Right ventricle myocardium superior (tissue), 1 donor: ENCODE results near the gene STT3B. TPM values are rescaled to one million over a fixed set of nuclear protein-coding genes. Genes with fewer than 3 reads are reported as not detected.
"Not testable (repeated sequence)": the region's sequence is repeated elsewhere in the genome, so short reads cannot be mapped to it uniquely, and the experiment has no call there.

Experiments
- ATAC-seq: fragments of 200-7000 bp; cut with Tn5 transposase; one replicate; pipeline ENCODE4 v1.9.1; 2020; ENCODE audit warnings: mild to moderate bottlenecking; ENCODE audit not compliant: poor library complexity
- DNase-seq: peaks from one replicate; pipeline ENCODE4 v3.0.0-alpha.2; 2020
- intact Hi-C: fragments of 100-400 bp; cut with DNase I; formaldehyde crosslinking; loops from one replicate; pipeline ENCODE4 v1.11.2; 2022
- long read RNA-seq: library from polyadenylated mRNA; unstranded; transcript quantifications from one replicate; pipeline ENCODE4 v2.0.0, GENCODE V29; 2021
- total RNA-seq: library from RNA; stranded (reverse); fragmentation: NEBNext Ultra II Directional; extraction: Animal tissue kit (Norgen Biotek cat#: 25700); gene quantifications from one replicate; pipeline ENCODE4 v1.2.1, GENCODE V29; 2021
- donor health status: DM: no; HTN: yes; CAD: no; lungs with severe emphysema.

STT3B gene
- total RNA-seq = 85.3 TPM
- long read RNA-seq, full-length matches to known transcripts = 214 of 274 reads
- long read RNA-seq, partial matches to known transcripts = 15 of 274 reads
- long read RNA-seq, other reads (novel, unspliced or antisense) = 45 of 274 reads

DNA sequence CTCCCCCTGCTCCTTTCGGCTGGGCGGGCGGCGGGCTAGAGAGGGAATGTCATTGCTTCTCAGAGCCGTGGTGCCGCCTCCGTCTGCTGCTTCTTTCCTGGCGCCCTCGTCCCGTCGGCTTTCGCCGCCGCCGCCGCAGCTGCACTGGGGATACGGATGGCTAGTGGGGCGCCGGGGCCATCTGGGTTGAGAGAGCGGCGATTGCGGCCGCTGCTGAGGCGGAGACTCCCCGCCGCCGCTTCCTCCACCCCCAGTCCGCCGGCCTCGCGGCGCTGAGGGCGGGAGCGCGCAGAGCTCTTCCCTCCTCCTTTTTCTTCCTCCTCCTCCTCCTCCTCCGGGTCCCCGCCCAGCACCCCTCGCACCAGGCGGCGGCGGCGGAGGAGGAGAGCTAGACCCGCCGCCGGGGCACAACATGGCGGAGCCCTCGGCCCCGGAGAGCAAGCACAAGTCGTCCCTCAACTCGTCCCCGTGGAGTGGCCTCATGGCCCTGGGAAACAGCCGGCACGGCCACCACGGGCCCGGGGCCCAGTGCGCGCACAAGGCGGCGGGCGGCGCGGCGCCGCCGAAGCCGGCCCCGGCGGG, at the start of gene STT3B:
TSS of gene STT3B (plus strand) at position 339 of the 582 bp plus-strand sequence. CDS start at position 413, 74 bp downstream.
- intact Hi-C loops = no loop called here
- ATAC-seq = peak; percentile 80
- DNase-seq = peak; percentile 89

GRCh38 chr3:31483776-31484175, 48.9 kb upstream of the STT3B start:
- DNase-seq (no peak), ATAC-seq (no peak)
- intact Hi-C loops = no loop called here

GRCh38 chr3:31485196-31485595, 47.5 kb upstream of the STT3B start:
- DNase-seq (no peak), ATAC-seq (no peak)
- intact Hi-C loops = no loop called here

- DNase-seq (no peak), ATAC-seq (no peak)
- intact Hi-C loops = no loop called here
These were observed 45.7 kb upstream of the STT3B start for GRCh38 chr3:31486865-31487533.

- DNase-seq (no peak), ATAC-seq (no peak)
- intact Hi-C loops = no loop called here
These were observed 44.2 kb upstream of the STT3B start for GRCh38 chr3:31488475-31489017.

DNA sequence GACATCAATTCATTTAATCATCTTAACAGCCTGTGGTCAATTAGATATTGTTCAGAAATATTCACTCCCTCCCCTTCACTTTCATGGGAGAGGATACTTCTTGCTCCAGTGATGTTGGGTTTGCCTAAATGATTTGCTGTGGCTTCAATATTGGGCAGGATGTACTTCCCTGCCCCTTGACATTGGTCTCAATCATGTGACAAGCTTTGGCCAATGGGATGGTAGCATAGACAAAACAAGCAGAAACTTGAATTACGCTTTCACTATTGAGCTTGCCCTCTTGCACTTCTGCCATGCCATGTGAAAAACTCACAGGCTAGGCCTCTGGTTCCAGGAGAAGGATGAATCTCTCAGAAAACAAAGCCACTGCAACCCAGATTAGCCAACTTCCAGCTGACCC, 42.2 kb upstream of the STT3B start:
- DNase-seq = no peak
- no peak for ATAC-seq
- intact Hi-C loops = no loop called here

DNA sequence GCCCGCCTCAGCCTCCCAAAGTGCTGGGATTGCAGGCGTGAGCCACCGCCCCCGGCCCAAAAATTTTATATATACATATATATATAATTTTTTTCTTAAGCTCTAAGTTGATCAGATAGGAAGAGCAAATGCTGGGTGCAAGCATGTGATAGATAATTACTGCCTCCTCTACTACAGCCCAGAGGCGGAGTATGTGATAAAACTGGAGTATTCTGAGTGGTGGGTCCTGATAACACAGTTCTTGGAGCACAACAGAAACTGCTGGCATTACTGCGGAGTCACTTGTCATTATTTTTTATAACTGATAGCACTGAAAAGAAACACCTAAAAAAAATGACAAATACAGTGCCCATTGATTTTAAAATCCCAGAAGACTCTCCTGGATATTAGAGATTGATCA, 41.1 kb upstream of the STT3B start:
- ATAC-seq (no peak), DNase-seq (no peak)
- intact Hi-C loops = no loop called here

DNA sequence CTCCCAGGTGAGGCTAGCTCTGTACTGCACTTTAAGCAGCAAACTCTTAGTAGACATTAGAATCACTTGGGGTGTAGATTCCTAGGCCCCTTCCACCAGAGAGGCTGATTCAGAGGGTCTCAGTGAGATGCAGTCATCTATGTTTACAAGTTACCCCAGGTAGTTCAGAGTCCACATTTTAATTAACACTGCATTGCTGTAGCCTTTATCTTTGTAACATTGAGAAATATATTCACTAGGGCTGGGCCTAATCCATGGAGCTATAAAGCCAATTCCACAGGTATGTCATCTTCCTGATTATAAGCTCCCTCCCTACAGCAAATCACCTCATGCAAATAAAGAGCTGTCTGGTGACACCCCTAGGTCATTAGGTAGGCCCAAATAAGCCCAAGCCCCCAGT, 39.6 kb upstream of the STT3B start:
- ATAC-seq (no peak), DNase-seq (no peak)
- intact Hi-C loops = no loop called here

GRCh38 chr3:31495971-31496665, 36.6 kb upstream of the STT3B start:
- intact Hi-C loops = no loop called here
- ATAC-seq = no peak
- no peak for DNase-seq

GRCh38 chr3:31498791-31499190, 33.9 kb upstream of the STT3B start:
- ATAC-seq (no peak), DNase-seq (no peak)
- intact Hi-C loops = no loop called here

GRCh38 chr3:31499281-31499680, 33.4 kb upstream of the STT3B start:
- no peak for ATAC-seq
- intact Hi-C loops = no loop called here
- DNase-seq = no peak

- DNase-seq (no peak), ATAC-seq (no peak)
- intact Hi-C loops = no loop called here
These were observed 29.9 kb upstream of the STT3B start for GRCh38 chr3:31502803-31503221.

DNA sequence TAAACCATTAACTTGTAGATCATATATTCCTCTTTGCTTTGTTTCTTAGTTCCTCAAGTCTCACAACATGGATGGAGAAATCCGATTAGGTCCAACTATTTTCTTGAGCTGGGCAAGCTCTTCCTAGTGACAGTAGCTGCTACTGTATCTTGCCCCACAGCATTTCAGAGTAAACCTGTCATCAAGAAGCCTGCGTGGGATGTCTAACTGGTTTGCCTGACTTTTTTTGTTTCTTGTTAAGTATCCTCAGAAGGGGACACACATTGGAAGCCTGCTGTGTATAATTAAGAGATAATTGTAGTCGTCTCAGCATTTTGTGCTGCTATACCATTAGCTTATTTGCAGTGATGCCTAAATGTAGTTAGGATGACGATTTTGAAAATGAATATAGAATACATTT, 29.3 kb upstream of the STT3B start:
- no peak for ATAC-seq
- intact Hi-C loops = no loop called here
- DNase-seq = no peak

GRCh38 chr3:31504230-31504629, 28.5 kb upstream of the STT3B start:
- ATAC-seq (no peak), DNase-seq (no peak)
- intact Hi-C loops = no loop called here

DNA sequence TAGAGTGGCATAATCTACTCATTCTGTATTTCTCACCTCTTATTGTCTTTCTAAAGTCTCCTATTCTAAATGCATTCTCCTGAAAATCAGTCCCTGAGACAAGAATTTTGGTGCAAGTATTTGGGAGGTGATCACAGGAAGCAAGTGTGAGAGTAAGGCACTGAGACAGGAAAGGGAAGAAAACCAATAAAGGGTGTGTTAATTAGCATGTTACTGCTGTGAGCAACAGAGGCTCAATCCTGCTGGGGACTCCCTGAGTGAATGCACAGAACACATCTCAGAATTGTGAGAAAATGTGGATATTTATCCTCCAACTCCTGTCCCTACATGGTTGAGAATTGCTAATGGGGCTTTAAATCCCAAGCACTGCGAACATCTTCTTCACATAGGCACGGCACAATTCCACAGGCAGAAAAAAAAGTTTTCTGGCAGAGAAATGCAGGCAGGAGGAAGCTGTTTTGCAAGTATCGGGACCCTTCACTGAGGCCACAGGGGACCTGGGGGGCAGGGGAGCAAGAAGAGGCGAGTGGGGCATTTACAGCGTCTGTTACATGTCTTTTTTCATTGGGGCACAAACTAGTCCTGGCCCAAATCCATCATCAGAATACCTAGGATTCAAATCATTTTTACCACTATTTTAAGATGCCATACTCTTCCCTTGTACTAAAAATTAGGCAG, 27.2 kb upstream of the STT3B start:
- no peak for DNase-seq
- ATAC-seq = no peak
- intact Hi-C loops = no loop called here

DNA sequence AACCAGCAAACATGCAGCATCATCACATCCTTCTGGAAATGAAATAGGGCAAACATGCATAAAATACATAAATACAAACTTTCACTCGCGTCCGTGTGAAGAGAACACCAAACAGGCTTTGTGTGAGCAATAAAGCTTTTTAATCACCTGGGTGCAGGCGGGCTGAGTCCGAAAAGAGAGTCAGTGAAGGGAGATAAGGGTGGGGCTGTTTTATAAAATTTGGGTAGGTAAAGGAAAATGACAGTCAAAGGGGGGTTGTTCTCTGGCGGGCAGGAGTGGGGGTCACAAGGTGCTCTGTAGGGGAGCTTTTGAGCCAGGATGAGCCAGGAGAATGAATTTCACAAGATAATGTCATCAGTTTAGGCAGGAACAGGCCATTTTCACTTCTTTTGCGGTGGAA, 26.2 kb upstream of the STT3B start:
- intact Hi-C loops, DNase-seq, ATAC-seq: not testable (repeated sequence)

DNA sequence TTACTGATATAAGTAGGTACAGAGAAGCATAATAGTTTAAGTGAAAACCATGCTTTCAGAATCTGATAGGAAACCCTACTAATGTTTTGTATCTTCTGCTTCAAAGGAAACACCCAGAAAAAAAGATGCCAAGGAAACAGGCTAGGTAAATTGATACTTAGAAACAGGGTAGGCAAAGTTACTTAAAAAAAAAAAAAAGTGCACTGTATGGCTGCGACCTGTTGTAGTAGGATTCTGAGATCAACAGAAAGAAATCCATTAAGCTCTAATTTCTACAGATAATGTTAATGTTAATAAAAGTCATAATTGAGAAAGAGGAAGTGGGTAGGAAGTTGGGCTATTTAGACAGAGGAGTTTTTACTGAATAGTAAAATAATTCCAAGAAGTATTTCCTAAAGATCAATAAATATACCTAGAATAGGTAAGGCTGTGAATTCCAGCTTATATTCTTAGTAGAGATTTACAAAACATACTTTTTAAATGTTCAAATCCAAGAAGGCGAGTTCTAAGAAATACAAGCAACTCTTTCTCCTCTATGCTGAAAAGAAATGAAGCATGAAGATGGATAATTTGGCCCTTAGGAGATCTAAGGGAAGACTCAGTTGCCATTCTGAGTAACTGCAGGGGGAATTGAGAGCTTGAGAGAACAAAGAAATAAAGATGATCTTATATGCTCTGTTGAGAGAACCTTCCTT, 24.1 kb upstream of the STT3B start:
- ATAC-seq = no peak
- intact Hi-C loops = no loop called here
- no peak for DNase-seq

GRCh38 chr3:31509147-31509728, 23.5 kb upstream of the STT3B start:
- no peak for ATAC-seq
- intact Hi-C loops = no loop called here
- DNase-seq = no peak
